ENCODE measurements around the gene OR1E2. TPM values are rescaled to one million over a fixed set of nuclear protein-coding genes. Genes with fewer than 3 reads are reported as not detected.

The OR1E2 gene, protein sequence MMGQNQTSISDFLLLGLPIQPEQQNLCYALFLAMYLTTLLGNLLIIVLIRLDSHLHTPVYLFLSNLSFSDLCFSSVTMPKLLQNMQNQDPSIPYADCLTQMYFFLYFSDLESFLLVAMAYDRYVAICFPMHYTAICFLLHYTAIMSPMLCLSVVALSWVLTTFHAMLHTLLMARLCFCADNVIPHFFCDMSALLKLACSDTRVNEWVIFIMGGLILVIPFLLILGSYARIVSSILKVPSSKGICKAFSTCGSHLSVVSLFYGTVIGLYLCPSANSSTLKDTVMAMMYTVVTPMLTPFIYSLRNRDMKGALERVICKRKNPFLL
- not detected for total RNA-seq
- long read RNA-seq: 0 reads

DNA sequence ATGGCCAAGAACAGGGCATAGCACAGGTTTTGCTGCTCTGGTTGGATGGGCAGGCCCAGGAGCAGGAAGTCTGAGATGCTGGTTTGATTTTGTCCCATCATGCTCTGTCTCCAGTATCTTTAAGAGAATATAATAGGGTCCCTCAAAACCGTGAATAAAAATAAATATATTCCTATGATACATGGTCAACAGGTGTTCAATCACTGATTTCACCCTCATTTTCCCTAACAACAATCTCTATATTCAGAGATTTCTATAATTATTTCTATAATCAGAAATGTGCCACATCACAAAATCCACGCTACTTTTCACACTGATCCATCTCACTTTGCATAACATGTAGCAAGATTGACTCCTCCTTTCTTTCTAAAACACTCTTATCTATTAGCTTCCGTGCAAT lies at the start of gene OR1E2:
Gene OR1E2, minus strand, starts transcription at position 101 of the 400 bp plus-strand sequence. Its CDS starts 0 bp downstream, at position 101.
- Histone ChIP-seq H3K4me1 (no peaks in the 10 kb centered on the region), H3K27ac (no peak within 1 kb of the TSS), H3K4me3 (no peak within 1 kb of the TSS), H3K36me3 (no peaks in the 10 kb centered on the region), H3K27me3 (peaks cover 0 to 3% of the 10 kb centered on the region in 2 donors), H3K9me3 (no peaks in the 10 kb centered on the region)
- 60% methylated on average over 3 of the region's 3 CpGs for WGBS (ENCODE audit: insufficient coverage, low coverage, low lambda C conversion rate, missing lambda C conversion rate)
- DNase-seq (no peak), ATAC-seq (no peak)
- intact Hi-C loops (cut with DNase I): no loop called here
- no peak for TF ChIP-seq POLR2A (IDR thresholded peaks at IDR 0.05)
- TF ChIP-seq, protein P1, sequence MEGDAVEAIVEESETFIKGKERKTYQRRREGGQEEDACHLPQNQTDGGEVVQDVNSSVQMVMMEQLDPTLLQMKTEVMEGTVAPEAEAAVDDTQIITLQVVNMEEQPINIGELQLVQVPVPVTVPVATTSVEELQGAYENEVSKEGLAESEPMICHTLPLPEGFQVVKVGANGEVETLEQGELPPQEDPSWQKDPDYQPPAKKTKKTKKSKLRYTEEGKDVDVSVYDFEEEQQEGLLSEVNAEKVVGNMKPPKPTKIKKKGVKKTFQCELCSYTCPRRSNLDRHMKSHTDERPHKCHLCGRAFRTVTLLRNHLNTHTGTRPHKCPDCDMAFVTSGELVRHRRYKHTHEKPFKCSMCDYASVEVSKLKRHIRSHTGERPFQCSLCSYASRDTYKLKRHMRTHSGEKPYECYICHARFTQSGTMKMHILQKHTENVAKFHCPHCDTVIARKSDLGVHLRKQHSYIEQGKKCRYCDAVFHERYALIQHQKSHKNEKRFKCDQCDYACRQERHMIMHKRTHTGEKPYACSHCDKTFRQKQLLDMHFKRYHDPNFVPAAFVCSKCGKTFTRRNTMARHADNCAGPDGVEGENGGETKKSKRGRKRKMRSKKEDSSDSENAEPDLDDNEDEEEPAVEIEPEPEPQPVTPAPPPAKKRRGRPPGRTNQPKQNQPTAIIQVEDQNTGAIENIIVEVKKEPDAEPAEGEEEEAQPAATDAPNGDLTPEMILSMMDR (IDR thresholded peaks at IDR 0.05): no peak

DNA sequence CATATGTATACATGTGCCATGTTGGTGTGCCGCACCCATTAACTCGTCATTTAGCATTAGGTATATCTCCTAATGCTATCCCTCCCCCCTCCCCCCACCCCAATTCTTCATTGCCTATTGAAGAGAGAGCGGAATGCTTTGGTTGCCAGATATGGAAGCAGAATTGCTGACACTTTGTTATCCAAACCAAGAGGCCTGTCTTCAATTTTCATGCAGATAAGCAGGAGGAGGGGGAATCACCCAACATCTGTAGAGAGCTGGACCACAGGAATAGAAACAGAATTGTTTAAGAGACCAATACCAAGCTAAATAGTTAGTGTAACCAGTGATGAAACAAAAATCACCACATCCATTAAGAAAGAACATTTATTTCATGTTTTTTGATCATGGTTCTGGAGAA lies 49.2 kb upstream of the OR1E2 start:
- DNase-seq: no peak
- ATAC-seq: no peak
- no peaks in the 10 kb centered on the region for H3K36me3 ChIP-seq
- H3K9me3 ChIP-seq: no peaks in the 10 kb centered on the region
- no peak for TF ChIP-seq POLR2A (IDR thresholded peaks at IDR 0.05)
- TF ChIP-seq, protein P1 (IDR thresholded peaks at IDR 0.05): no peak
- H3K27me3 ChIP-seq: no peaks in the 10 kb centered on the region
- no peak overlapping the region for H3K4me3 ChIP-seq
- H3K4me1 ChIP-seq: peaks cover 0 to 5% (median 0%) of the 10 kb centered on the region in 4 donors
- 61% methylated on average over 3 of the region's 3 CpGs for WGBS (ENCODE audit: insufficient coverage, low coverage, low lambda C conversion rate, missing lambda C conversion rate)
- no peak overlapping the region for H3K27ac ChIP-seq
- intact Hi-C loops (cut with DNase I): no loop called here

DNA sequence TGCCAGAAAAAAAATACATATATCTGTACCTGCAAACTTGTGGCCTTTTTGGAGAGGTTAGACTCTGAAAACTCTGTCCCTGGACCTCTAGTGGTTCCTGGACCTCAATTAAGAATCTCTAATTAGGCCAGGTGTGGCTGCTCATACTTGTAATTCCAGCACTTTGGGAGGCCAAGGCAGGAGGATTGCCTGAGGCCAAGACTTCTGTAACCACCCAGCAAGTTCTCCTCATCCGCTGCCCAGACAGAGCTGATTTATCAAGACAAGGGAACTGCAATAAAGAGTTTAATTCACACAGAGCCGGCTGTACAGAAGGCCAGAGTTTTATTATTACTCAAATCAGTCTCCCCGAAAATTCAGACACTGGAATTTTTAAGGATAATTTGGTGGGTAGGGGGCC lies 46.3 kb upstream of the OR1E2 start:
- WGBS (ENCODE audit: insufficient coverage, low coverage, low lambda C conversion rate, missing lambda C conversion rate): 90% methylated on average over 3 of the region's 3 CpGs
- no peak for ATAC-seq
- no peaks in the 10 kb centered on the region for H3K27me3 ChIP-seq

DNA sequence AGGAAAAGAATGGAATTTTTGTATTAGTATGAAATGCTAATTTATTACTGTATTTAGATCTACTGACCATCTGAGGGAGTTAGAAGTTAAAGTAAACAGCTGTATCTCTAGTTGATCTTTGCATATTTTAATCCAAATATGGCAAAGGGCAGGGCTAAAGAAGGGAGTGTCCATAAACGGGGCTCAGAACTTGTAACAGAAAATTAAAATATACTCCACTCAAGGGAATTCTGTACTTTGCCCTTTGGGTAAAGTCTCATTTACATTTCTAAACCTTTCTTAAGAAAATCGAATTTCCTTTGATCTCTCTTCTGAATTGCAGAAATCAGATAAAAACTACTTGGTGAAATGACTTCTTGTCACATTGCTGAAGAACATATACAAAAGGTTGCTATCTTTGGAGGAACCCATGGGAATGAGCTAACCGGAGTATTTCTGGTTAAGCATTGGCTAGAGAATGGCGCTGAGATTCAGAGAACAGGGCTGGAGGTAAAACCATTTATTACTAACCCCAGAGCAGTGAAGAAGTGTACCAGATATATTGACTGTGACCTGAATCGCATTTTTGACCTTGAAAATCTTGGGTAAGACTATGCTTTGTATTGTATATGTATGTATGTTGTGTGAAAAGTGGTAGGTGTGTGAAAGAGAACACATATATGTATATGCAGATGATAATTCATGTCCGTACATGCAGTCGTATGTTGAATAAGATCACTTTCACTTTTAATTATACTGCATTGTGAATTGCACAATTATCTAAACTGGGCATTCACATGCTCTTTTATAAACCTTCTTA lies 42.4 kb upstream of the OR1E2 start, which contains the start of gene ASPA:
Gene ASPA, plus strand, starts transcription at position 186 of the 799 bp plus-strand sequence. Its CDS starts 163 bp downstream, at position 349.
- H3K9me3 ChIP-seq: no peaks in the 10 kb centered on the region
- H3K27ac ChIP-seq: peak within 1 kb of the TSS; percentile 31 to 93 (median 85)
- H3K4me3 ChIP-seq: peak within 1 kb of the TSS; percentile 26 to 57 (median 48)
- 11% methylated on average over 7 of the region's 7 CpGs for WGBS (ENCODE audit: insufficient coverage, low coverage, low lambda C conversion rate, missing lambda C conversion rate)
- no peak for DNase-seq
- peaks cover 0 to 16% (median 5%) of the 10 kb centered on the region in 4 donors for H3K4me1 ChIP-seq
- no peaks in the 10 kb centered on the region for H3K36me3 ChIP-seq
- ATAC-seq: peak; percentile 60 to 62 (median 61)
- H3K27me3 ChIP-seq: no peaks in the 10 kb centered on the region
- intact Hi-C loops (cut with DNase I): no loop called here
- no peak for TF ChIP-seq POLR2A (IDR thresholded peaks at IDR 0.05)
- TF ChIP-seq, protein P1 (IDR thresholded peaks at IDR 0.05): no peak

More for the DNA sequence above, 46.3 kb upstream of the OR1E2 start:
- TF ChIP-seq, protein P1 (IDR thresholded peaks at IDR 0.05): no peak
- TF ChIP-seq POLR2A (IDR thresholded peaks at IDR 0.05): no peak
- no peak for DNase-seq
- no peaks in the 10 kb centered on the region for H3K36me3 ChIP-seq
- H3K4me3 ChIP-seq: no peak overlapping the region
- no peak overlapping the region for H3K27ac ChIP-seq
- no peaks in the 10 kb centered on the region for H3K9me3 ChIP-seq
- H3K4me1 ChIP-seq: peaks cover 0 to 4% (median 2%) of the 10 kb centered on the region in 4 donors
- intact Hi-C loops (cut with DNase I): no loop called here

All from right lobe of liver (tissue), 6 donors.